Smooth muscle cell (in vitro differentiated cells): Measurements from ENCODE around the gene ZFP1. TPM values are rescaled to one million over a fixed set of nuclear protein-coding genes. Genes with fewer than 3 reads are reported as not detected.

Experiments
- DNase-seq: peaks from one replicate; lab custom pipeline; 2025; ENCODE audit not compliant: unreplicated experiment; lab: John Stamatoyannopoulos, UW
- H2AFZ ChIP-seq: fragments of 200-600 bp; sonication (generic); 2 replicates; pipeline ENCODE4 v1.6.0; 2016; ENCODE audit warnings: antibody characterized with exemption, low read depth, mild to moderate bottlenecking
- H3F3A ChIP-seq: fragments of 200-600 bp; sonication (generic); 2 replicates; pipeline ENCODE4 v1.6.0; 2017; ENCODE audit warnings: antibody characterized with exemption, low read depth
- H3K27ac ChIP-seq: fragments of 200-600 bp; sonication (generic); 2 replicates; pipeline ENCODE4 v1.5.1; 2016; ENCODE audit warnings: low read depth, mild to moderate bottlenecking
- H3K27me3 ChIP-seq: fragments of 200-600 bp; sonication (generic); 2 replicates; pipeline ENCODE4 v1.6.1; 2016; ENCODE audit warnings: low read depth, mild to moderate bottlenecking
- H3K36me3 ChIP-seq: fragments of 200-600 bp; sonication (generic); 2 replicates; pipeline ENCODE4 v1.5.1; 2016; ENCODE audit warnings: low read depth
- H3K4me1 ChIP-seq: fragments of 200-600 bp; sonication (generic); 2 replicates; pipeline ENCODE4 v1.5.1; 2016; ENCODE audit warnings: low read depth
- H3K4me2 ChIP-seq: fragments of 200-600 bp; sonication (generic); 2 replicates; pipeline ENCODE4 v1.6.0; 2016; ENCODE audit warnings: mild to moderate bottlenecking
- H3K4me3 ChIP-seq: fragments of 200-600 bp; sonication (generic); 2 replicates; pipeline ENCODE4 v1.5.1; 2016; ENCODE audit warnings: mild to moderate bottlenecking
- H3K79me2 ChIP-seq: fragments of 200-600 bp; sonication (generic); 2 replicates; pipeline ENCODE4 v1.6.0; 2016; ENCODE audit warnings: low read depth, mild to moderate bottlenecking
- H3K9ac ChIP-seq: fragments of 200-600 bp; sonication (generic); 2 replicates; pipeline ENCODE4 v1.6.0; 2016; ENCODE audit warnings: low read depth
- H3K9me3 ChIP-seq: fragments of 200-600 bp; sonication (generic); replicated peaks from 2 replicates; pipeline ENCODE4 v1.5.1; 2016; ENCODE audit warnings: low read depth
- H4K20me1 ChIP-seq: fragments of 200-600 bp; sonication (generic); 2 replicates; pipeline ENCODE4 v1.6.0; 2016; ENCODE audit warnings: low read depth
- WGBS: methylation state at CpG from one replicate; pipeline ENCODE4 v1.1.7; 2016; ENCODE audit warnings: low lambda C conversion rate; 5-methylcytosine and 5-hydroxymethylcytosine counted together
- polyA plus RNA-seq: library from polyadenylated mRNA; unstranded; fragments of >200 nt; fragmentation: Nextera tagmentation; extraction: Ambion mirVana; gene quantifications from 2 replicates; pipeline ENCODE4 v1.2.1, GENCODE V29; 2016
- total RNA-seq: library from RNA; depleted of rRNA; stranded (reverse); fragments of >200 nt; gene quantifications from 2 replicates; pipeline ENCODE4 v1.2.3, GENCODE V29; 2014
- TF ChIP-seq, protein P1 (sequence below): fragments of 200-600 bp; sonication (generic); IDR thresholded peaks from 2 replicates; pipeline ENCODE4 v1.5.1; 2017; ENCODE audit warnings: borderline replicate concordance, mild to moderate bottlenecking, antibody characterized with exemption; ENCODE audit not compliant: insufficient read depth, poor library complexity, severe bottlenecking

ZFP1 gene
- total and polyA plus RNA-seq, 2 experiments from 2014 or later = 12.6 to 15.0 TPM

DNA sequence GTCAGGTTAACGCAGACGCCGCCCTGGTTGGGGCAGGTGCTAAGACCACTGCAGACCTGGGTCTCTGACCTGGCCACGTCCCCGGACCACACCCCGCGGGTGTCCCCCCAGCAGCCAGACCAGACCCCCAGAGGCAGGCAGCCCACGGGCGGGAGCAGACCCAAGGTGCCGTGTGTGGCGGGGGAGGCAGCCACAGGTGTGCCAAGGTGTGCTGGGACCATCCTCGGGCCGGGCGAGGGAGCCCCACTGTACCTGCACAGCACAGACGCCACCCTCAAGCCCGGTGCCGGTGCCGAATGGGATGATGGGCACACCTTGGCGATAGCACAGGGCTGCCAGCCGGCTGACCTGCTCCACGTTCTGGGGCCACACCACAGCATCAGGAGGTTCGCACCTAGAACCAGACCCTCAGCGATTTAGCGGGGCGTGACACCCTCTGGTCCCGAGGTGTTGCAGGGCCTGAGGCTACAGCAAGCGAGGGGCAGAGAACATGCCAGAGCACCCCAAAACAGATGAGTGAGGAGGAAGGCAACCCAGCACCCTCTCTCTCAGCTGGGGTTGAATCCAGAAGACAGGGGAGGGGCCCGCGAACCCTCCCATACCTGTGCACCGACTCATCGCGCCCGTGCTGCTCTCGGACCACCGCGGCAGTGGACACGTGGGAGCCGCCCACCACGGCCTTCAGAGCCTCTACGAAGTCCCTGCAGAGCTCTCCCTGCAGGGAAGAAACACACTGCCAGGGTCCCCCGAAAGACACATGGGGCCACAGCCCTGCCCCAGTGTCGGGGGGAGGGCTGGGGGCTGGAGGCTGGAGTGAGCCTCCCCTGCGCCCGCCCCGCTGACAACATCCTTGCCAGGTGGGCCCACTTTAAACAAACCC, 33.1 kb upstream of the ZFP1 start:
- no peaks in the 10 kb centered on the region for H3K36me3 ChIP-seq
- H4K20me1 ChIP-seq = no peaks in the 10 kb centered on the region
- no peak overlapping the region for H2AFZ ChIP-seq
- H3K4me2 ChIP-seq = no peak overlapping the region
- no peaks in the 10 kb centered on the region for H3K79me2 ChIP-seq
- no peak overlapping the region for H3K9ac ChIP-seq
- 93% methylated on average over 43 of the region's 45 CpGs for WGBS
- H3F3A ChIP-seq = peaks cover 6% of the 10 kb centered on the region
- peaks cover 27% of the 10 kb centered on the region for H3K4me1 ChIP-seq
- no peak overlapping the region for H3K4me3 ChIP-seq
- no peak overlapping the region for H3K27ac ChIP-seq
- no peak for DNase-seq
- TF ChIP-seq, protein P1, sequence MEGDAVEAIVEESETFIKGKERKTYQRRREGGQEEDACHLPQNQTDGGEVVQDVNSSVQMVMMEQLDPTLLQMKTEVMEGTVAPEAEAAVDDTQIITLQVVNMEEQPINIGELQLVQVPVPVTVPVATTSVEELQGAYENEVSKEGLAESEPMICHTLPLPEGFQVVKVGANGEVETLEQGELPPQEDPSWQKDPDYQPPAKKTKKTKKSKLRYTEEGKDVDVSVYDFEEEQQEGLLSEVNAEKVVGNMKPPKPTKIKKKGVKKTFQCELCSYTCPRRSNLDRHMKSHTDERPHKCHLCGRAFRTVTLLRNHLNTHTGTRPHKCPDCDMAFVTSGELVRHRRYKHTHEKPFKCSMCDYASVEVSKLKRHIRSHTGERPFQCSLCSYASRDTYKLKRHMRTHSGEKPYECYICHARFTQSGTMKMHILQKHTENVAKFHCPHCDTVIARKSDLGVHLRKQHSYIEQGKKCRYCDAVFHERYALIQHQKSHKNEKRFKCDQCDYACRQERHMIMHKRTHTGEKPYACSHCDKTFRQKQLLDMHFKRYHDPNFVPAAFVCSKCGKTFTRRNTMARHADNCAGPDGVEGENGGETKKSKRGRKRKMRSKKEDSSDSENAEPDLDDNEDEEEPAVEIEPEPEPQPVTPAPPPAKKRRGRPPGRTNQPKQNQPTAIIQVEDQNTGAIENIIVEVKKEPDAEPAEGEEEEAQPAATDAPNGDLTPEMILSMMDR = no peak
- H3K27me3 ChIP-seq = no peaks in the 10 kb centered on the region
- H3K9me3 ChIP-seq = no peaks in the 10 kb centered on the region

DNA sequence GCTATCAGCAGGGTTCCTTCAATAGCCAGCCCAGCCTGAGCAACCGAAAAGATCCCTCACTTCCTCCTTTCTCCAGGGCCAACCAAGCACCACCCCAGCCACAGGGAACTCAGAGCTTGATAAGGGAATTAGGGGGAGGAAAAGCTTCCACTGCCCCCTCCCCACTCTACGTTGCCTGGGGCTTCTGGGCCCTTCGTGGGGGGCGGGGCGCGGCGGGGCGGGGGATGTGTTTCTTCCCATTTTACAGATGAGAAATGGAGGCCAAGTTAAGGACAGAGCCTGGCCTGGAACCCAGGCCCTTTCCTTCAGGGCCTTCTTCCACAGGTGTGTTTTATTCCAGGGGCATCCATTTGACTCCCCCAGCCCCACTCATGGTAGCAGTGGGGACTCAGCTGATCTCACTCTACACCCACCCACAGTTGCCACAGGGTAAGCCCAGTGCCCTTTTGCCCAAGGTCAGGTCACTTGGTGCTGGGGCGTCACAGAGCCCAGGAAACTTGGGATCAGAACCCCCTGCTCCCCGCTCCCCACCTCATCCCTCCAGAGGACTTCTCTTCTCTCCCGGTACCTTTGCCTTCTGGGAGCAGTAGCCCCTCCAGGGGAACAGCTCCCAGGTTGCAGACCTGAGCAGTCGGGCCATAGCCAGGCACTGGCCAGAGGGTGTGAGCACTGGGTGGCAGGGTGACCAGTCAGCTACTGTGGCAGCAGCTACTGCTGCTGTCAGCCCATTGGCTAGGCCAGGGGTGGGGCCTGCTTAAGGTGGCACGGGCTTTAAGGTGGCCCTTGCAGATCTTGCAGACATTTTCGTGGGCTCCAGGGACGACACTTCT, 32.0 kb upstream of the ZFP1 start, which contains the start of gene LDHD:
Gene LDHD (minus strand): TSS at position 700 of the 830 bp plus-strand sequence. CDS start 60 bp downstream, at position 640.
- Histone ChIP-seq H3K9me3 (no peaks in the 10 kb centered on the region), H3K4me3 (peak within 1 kb of the TSS; percentile 44), H2AFZ (no peak within 1 kb of the TSS), H3K27me3 (no peaks in the 10 kb centered on the region), H3K79me2 (no peaks in the 10 kb centered on the region), H3K4me2 (peak within 1 kb of the TSS; percentile 77), H3F3A (no peaks in the 10 kb centered on the region), H4K20me1 (no peaks in the 10 kb centered on the region), H3K27ac (no peak within 1 kb of the TSS), H3K9ac (no peak within 1 kb of the TSS), H3K36me3 (no peaks in the 10 kb centered on the region), H3K4me1 (peaks cover 18% of the 10 kb centered on the region)
- DNase-seq = no peak
- WGBS = 57% methylated on average over 15 of the region's 15 CpGs
- TF ChIP-seq, protein P1 = no peak

DNA sequence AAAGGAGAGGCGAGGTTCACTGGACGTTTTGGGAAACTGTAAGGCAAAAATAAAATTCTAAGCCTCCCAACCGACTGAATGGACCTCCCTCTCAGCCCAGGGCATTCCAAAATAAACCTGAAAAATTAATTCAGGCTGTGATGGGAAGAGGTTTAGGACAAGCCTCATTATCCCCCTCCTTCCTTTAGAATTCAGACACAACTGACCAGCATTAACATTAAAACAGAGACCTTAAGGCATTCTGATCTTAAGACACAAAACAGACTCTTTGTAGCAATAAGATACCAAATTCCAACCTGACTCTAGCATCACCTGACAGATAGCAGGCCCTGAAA, 31.4 kb upstream of the ZFP1 start:
- Histone ChIP-seq H3K4me2 (no peak overlapping the region), H3K4me3 (no peak overlapping the region), H3K4me1 (peaks cover 18% of the 10 kb centered on the region), H4K20me1 (no peaks in the 10 kb centered on the region), H3K27ac (no peak overlapping the region), H3K79me2 (no peaks in the 10 kb centered on the region), H3K9ac (no peak overlapping the region), H2AFZ (no peak overlapping the region), H3F3A (no peaks in the 10 kb centered on the region), H3K27me3 (no peaks in the 10 kb centered on the region), H3K9me3 (no peaks in the 10 kb centered on the region), H3K36me3 (no peaks in the 10 kb centered on the region)
- WGBS = 74% methylated on average over 3 of the region's 3 CpGs
- no peak for DNase-seq
- TF ChIP-seq, protein P1 = no peak
